Psoas muscle (tissue), 8 donors: ENCODE measurements around the gene CLASP1. TPM values are rescaled to one million over a fixed set of nuclear protein-coding genes. Genes with fewer than 3 reads are reported as not detected.

ENCODE experiments used
- ATAC-seq, 4 donors: fragments of 200-7000 bp; cut with Tn5 transposase; one replicate each; pipeline ENCODE4 v1.9.1; 2020; ENCODE audit warnings: moderate library complexity in 3 of 4, mild to moderate bottlenecking in 2 of 4
- DNase-seq, 2 donors: peaks; one replicate each; pipeline ENCODE4 v3.0.0-alpha.2; 2020
- H3K27ac ChIP-seq: fragments of 200-600 bp; one replicate; pipeline ENCODE4 v1.8.0; 2022
- H3K27me3 ChIP-seq, 3 donors: fragments of 200-600 bp in 1 of 3; one replicate each; pipeline versions ENCODE4 v1.6.1 to v1.8.0; 2013 to 2022; ENCODE audit warnings: low read length in 2 of 3, mild to moderate bottlenecking in 2 of 3, moderate library complexity in 1 of 3; ENCODE audit not compliant: insufficient read depth in 3 of 3
- H3K36me3 ChIP-seq, 2 donors: fragments of 200-600 bp in 1 of 2; one replicate each; pipeline versions ENCODE4 v1.6.1 to v1.8.0; 2013 to 2022; ENCODE audit warnings: low read depth in 1 of 2, mild to moderate bottlenecking in 1 of 2, moderate library complexity in 1 of 2; ENCODE audit not compliant: insufficient read depth in 1 of 2
- H3K4me1 ChIP-seq: fragments of 200-600 bp; one replicate; pipeline ENCODE4 v1.8.0; 2022
- H3K4me3 ChIP-seq: fragments of 200-600 bp; one replicate; pipeline ENCODE4 v1.8.0; 2022; ENCODE audit warnings: mild to moderate bottlenecking
- H3K9me3 ChIP-seq: fragments of 200-600 bp; one replicate; pipeline ENCODE4 v1.8.0; 2022
- WGBS, 3 donors: extraction: QIAGEN DNeasy Blood & Tissue Kit; methylation state at CpG; one replicate each; pipeline versions ENCODE4 v1.1.6 to v1.1.7; 2013; 5-methylcytosine and 5-hydroxymethylcytosine counted together
- intact Hi-C, 2 donors: fragments of 100-400 bp; cut with DNase I; formaldehyde crosslinking; loops; one replicate each; pipeline versions ENCODE4 v1.11.0 to v1.14.2; 2022
- polyA plus RNA-seq, 3 donors: library from polyadenylated mRNA; stranded (reverse); fragments of 200-250 nt; gene quantifications; one replicate each; pipeline ENCODE4 v1.2.3, GENCODE V29; 2013
- total RNA-seq, 4 donors: library from RNA; stranded (reverse); fragmentation: NEBNext Ultra II Directional in 2 of 4; extraction: Animal tissue kit (Norgen Biotek cat#: 25700) in 2 of 4; gene quantifications; one replicate each; pipeline versions ENCODE4 v1.2.1 to v1.2.4, GENCODE V29; 2021 to 2023
- TF ChIP-seq, protein P1 (sequence below): fragments of 200-600 bp; IDR thresholded peaks from one replicate; pipeline ENCODE4 v1.8.0; 2022; ENCODE audit warnings: antibody characterized with exemption
- donor health status: healthy with polysubstance abuse.
- donor health status: DM: no; HTN: no; CAD: no; lungs with moderate emphysema.
- donor health status: Bipolar disorder and iron deficiency.
- donor health status: healthy.
- donor health status: DM: yes; HTN: yes; CAD: no.
- donor health status: DM: no; HTN: no; CAD: no.
- donor health status: DM: no; HTN: no; CAD: no.
- donor health status: DM: yes; HTN: yes; CAD: no.

CLASP1 gene
- total and polyA plus RNA-seq, 7 donors: 11.6 to 60.7 (median 38.8) TPM

DNA sequence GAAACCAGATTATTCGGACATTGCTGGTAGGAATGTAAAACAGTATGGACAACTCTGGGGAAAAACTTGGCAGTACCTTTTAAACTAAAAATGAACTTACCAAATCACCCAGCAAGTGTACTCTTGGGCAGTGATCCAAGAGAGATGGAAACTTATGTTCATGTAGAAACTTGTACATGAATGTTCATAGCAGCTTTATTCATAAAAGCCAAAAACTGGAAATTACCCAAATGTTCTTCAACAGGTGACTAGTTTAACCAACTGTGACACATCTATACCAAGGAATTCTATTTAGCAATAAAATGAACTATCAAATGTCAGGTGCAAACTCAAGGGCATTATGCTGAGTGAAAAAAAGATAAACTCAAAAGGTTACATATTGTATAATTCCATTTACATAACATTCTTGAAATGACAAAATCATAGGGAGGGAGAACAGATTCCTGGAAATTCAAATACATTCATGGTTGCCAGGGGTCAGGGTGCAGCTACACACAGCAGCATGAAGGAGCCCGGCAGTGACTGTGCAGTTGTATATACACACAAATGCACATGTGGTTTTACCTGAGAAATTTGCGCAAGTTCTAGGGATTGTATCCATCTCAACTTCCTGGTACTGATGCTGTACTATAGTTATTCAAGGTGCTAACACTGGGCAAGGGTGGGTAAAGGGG, 122.1 kb downstream of the CLASP1 start:
- ATAC-seq (no peak), DNase-seq (no peak)
- Histone ChIP-seq H3K4me1 (peaks cover 36% of the 10 kb centered on the region), H3K27ac (peak overlapping the region; percentile 47), H3K27me3 (no peaks in the 10 kb centered on the region), H3K4me3 (no peak overlapping the region), H3K9me3 (no peaks in the 10 kb centered on the region), H3K36me3 (peaks cover 3 to 38% of the 10 kb centered on the region in 2 donors)
- TF ChIP-seq, protein P1, sequence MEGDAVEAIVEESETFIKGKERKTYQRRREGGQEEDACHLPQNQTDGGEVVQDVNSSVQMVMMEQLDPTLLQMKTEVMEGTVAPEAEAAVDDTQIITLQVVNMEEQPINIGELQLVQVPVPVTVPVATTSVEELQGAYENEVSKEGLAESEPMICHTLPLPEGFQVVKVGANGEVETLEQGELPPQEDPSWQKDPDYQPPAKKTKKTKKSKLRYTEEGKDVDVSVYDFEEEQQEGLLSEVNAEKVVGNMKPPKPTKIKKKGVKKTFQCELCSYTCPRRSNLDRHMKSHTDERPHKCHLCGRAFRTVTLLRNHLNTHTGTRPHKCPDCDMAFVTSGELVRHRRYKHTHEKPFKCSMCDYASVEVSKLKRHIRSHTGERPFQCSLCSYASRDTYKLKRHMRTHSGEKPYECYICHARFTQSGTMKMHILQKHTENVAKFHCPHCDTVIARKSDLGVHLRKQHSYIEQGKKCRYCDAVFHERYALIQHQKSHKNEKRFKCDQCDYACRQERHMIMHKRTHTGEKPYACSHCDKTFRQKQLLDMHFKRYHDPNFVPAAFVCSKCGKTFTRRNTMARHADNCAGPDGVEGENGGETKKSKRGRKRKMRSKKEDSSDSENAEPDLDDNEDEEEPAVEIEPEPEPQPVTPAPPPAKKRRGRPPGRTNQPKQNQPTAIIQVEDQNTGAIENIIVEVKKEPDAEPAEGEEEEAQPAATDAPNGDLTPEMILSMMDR: no peak
- WGBS, 3 donors: 50 to 58% (median 51%) methylated on average over 3 of the region's 3 CpGs
- intact Hi-C loops: no loop called here

GRCh38 chr2:121524685-121525425, 124.4 kb downstream of the CLASP1 start:
- no peak for ATAC-seq
- Histone ChIP-seq H3K27me3 (no peaks in the 10 kb centered on the region), H3K4me1 (peaks cover 49% of the 10 kb centered on the region), H3K36me3 (peaks cover 3 to 44% of the 10 kb centered on the region in 2 donors), H3K9me3 (no peaks in the 10 kb centered on the region), H3K4me3 (no peak overlapping the region), H3K27ac (no peak overlapping the region)
- TF ChIP-seq, protein P1: no peak
- intact Hi-C loops: loop anchor here in 1 of 2 donors (5.0 kb wide), 1 partner anchor 998 kb away; no protein-coding TSS in a partner anchor
- DNase-seq: no peak
- WGBS, 3 donors: 78 to 80% (median 79%) methylated on average over 9 of the region's 9 CpGs

DNA sequence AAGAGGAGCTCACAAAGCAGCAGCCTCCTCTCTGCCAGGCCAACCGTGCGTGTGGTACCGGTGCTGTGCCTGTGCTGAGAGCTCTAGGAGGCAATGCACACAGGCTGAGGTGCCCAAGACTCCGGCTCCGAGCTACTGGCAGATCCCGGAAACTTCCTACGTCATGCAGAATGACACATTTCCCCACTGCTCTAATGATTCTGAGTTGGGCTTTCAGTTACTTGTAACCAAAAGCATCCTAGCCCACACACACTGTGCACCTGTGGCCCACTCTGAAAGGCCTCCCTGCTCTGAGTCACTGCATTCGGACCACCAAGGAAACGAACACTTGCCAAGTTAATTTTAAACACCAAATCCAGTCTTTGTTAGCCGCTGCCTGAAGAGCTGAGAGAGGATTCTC, 127.9 kb downstream of the CLASP1 start:
- Histone ChIP-seq H3K36me3 (peaks cover 0 to 74% of the 10 kb centered on the region in 2 donors), H3K4me1 (peaks cover 32% of the 10 kb centered on the region), H3K4me3 (no peak overlapping the region), H3K27ac (peak overlapping the region; percentile 70), H3K9me3 (no peaks in the 10 kb centered on the region), H3K27me3 (no peaks in the 10 kb centered on the region)
- WGBS, 3 donors: 46 to 67% (median 49%) methylated on average over 10 of the region's 10 CpGs
- ATAC-seq (peak; percentile 52 to 81 (median 62)), DNase-seq (peak in 1 of 2 donors; percentile 51)
- TF ChIP-seq, protein P1: no peak
- intact Hi-C loops: loop anchor here in 1 of 2 donors (5.0 kb wide), 1 partner anchor 994 kb away; no protein-coding TSS in a partner anchor

- Histone ChIP-seq H3K27ac (peak overlapping the region; percentile 70), H3K4me3 (no peak overlapping the region), H3K9me3 (no peaks in the 10 kb centered on the region), H3K4me1 (peaks cover 32% of the 10 kb centered on the region), H3K27me3 (no peaks in the 10 kb centered on the region), H3K36me3 (peaks cover 0 to 76% of the 10 kb centered on the region in 2 donors)
- DNase-seq (no peak), ATAC-seq (peak in 3 of 4 donors; percentile 2 to 21 (median 14))
- intact Hi-C loops: loop anchor here in 1 of 2 donors (5.0 kb wide), 1 partner anchor 993 kb away; no protein-coding TSS in a partner anchor
- 36 to 59% (median 39%) methylated on average over 3 of the region's 3 CpGs for WGBS, 3 donors
- TF ChIP-seq, protein P1: no peak
Observed at GRCh38 chr2:121520641-121520994, 128.6 kb downstream of the CLASP1 start.
